Mucosa of rectum (tissue), 2 donors: ENCODE measurements around the gene VILL.

Source experiments
- H3K27ac ChIP-seq, 2 donors: one replicate each; pipeline ENCODE4 v1.7.0; 2013; ENCODE audit warnings: inconsistent platforms in 2 of 2, low read depth in 2 of 2, low read length in 2 of 2
- H3K27me3 ChIP-seq, 2 donors: one replicate each; pipeline ENCODE4 v1.7.0; 2013; ENCODE audit warnings: low read length in 2 of 2; ENCODE audit not compliant: control insufficient read depth in 2 of 2, insufficient read depth in 2 of 2
- H3K36me3 ChIP-seq, 2 donors: one replicate each; pipeline ENCODE4 v1.7.0; 2013; ENCODE audit warnings: low read length in 2 of 2; ENCODE audit not compliant: control insufficient read depth in 2 of 2, insufficient read depth in 2 of 2
- H3K4me1 ChIP-seq, 2 donors: one replicate each; pipeline ENCODE4 v1.7.0; 2013; ENCODE audit warnings: low read length in 2 of 2, mild to moderate bottlenecking in 1 of 2; ENCODE audit not compliant: control insufficient read depth in 2 of 2, insufficient read depth in 2 of 2
- H3K4me3 ChIP-seq, 2 donors: one replicate each; pipeline ENCODE4 v1.7.0; 2013; ENCODE audit warnings: low read length in 2 of 2
- H3K9ac ChIP-seq, 2 donors: one replicate each; pipeline ENCODE4 v1.7.0; 2013; ENCODE audit warnings: low read length in 2 of 2, low read depth in 1 of 2, mild to moderate bottlenecking in 1 of 2
- H3K9me3 ChIP-seq, 2 donors: one replicate each; pipeline ENCODE4 v1.7.0; 2013; ENCODE audit warnings: low read length in 2 of 2; ENCODE audit not compliant: control insufficient read depth in 2 of 2
- donor health status: healthy.
- donor health status: Normal muscosa, but diverticular disease.

Gene VILL

DNA sequence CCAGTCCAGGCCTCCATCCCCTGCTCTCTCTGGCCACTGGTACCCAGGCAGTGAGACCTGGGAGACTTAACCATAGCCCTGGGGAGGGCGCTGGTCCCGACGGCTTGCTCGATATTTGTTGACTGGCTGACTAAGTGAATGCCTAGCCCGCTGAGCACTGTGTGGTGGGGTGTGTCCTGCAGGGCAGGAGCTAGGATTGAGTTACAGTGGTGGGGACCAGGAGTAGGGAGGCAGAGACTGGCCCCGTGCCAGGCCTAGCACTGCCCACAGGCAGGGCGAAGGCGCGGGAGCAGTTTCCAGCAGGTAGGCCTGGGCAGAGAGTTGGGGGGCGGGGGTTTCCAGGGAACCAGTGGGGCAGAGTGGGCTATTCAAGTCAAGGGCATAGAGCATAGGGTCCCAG is at the start of gene VILL:
Gene VILL, plus strand, starts transcription at position 260 of the 400 bp plus-strand sequence. CDS start 2,887 bp downstream, outside the sequence.
- Histone ChIP-seq H3K9ac (peak within 1 kb of the TSS; percentile 92 to 94), H3K4me3 (peak within 1 kb of the TSS; percentile 74), H3K4me1 (peaks cover 54 to 77% of the 10 kb centered on the region in 2 donors), H3K27ac (peak within 1 kb of the TSS; percentile 98), H3K9me3 (no peaks in the 10 kb centered on the region), H3K27me3 (no peaks in the 10 kb centered on the region), H3K36me3 (peaks cover 4 to 5% of the 10 kb centered on the region in 2 donors)

DNA sequence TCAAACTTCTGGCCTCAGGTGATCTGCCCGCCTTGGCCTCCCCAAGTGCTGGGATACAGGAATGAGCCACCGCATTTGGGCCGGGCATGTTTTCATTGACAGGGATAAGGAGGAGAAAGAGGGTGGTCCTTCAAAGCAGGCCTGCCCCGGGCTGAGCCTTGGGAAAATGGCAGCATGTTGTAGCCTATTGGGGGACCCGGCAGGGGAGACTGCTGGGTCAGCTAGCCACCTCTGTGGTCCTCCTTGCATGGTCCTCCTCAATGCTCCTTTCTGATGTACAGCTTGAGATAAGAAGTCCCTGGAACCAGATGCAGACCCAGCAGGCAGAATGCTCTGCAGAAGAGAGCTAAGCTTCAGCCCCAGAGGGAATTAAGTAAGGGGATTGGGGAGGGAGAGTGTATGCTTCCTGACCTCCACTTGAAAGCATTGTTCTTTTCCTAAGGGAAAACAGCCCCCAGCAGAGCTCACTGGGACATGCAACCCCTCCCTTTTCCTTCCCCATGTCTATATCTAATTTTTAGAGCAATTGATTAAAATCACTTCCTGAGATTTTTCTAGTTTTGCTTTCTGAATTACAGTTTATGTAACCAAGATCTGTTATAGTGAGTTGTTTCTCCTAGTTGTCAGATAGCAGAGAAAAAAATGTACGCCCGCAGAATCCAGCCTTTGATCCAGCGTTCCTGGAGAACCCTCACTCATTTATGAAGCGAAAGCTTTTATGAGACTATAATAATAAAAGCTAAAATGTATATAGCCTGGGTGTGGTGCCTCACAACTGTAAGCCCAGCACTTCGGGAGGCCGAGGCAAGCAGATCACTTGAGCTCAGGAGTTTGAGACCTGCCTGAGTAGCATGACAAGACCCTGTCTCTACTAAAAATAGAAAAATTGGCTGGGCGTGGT is 48.7 kb upstream of the VILL start:
- Histone ChIP-seq H3K27ac (peak overlapping the region; percentile 67 to 75), H3K9ac (peak overlapping the region in 1 of 2 donors; percentile 7), H3K9me3 (no peaks in the 10 kb centered on the region), H3K27me3 (no peaks in the 10 kb centered on the region), H3K36me3 (no peaks in the 10 kb centered on the region), H3K4me3 (peak overlapping the region; percentile 12 to 29), H3K4me1 (peaks cover 45 to 54% of the 10 kb centered on the region in 2 donors)

DNA sequence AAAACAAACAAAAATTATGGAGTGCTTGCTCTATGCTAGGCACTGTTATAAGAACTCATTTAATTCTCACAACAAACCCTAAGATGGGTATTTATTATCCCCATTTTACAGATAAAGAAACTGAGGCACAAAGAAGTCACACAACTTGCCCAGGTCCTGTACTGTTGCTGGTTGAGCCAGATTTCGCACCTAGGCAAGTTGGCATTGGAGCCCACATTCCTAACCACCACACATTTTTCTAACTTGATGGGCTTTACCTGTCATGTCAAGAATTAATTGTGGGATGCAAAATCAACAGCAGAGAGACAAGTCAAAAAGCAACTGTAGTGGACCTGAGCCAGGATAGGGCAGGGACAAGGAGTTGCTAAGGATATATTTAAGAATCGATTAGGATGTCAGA is 47.9 kb upstream of the VILL start:
- no peaks in the 10 kb centered on the region for H3K36me3 ChIP-seq
- no peaks in the 10 kb centered on the region for H3K27me3 ChIP-seq
- no peak overlapping the region for H3K4me3 ChIP-seq
- peaks cover 43 to 51% of the 10 kb centered on the region in 2 donors for H3K4me1 ChIP-seq
- peak overlapping the region; percentile 67 to 75 for H3K27ac ChIP-seq
- H3K9me3 ChIP-seq, result no peaks in the 10 kb centered on the region
- H3K9ac ChIP-seq, result no peak overlapping the region

DNA sequence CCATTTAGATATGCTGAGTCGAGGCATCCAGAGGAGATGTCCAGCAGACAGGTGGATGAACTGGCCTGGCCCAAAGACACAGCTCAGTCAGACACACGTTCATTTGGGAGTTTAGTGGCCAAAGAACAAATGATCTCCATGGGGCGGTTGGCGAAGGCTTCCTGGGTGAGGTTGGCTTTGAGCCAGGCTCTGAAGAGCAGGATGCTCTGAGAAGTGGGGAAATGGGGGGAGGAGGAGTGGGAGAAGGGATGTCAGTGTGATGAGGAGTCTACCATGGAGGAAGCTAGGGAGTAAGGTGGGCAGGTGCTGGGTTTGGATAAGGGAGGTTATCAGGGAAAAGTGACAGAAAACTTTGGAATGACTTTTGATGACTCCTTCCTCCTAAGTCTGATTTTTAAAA is 47.5 kb upstream of the VILL start:
- Histone ChIP-seq H3K27me3 (no peaks in the 10 kb centered on the region), H3K9ac (no peak overlapping the region), H3K36me3 (no peaks in the 10 kb centered on the region), H3K27ac (peak overlapping the region; percentile 30 to 52), H3K4me3 (no peak overlapping the region), H3K9me3 (no peaks in the 10 kb centered on the region), H3K4me1 (peaks cover 43 to 51% of the 10 kb centered on the region in 2 donors)

DNA sequence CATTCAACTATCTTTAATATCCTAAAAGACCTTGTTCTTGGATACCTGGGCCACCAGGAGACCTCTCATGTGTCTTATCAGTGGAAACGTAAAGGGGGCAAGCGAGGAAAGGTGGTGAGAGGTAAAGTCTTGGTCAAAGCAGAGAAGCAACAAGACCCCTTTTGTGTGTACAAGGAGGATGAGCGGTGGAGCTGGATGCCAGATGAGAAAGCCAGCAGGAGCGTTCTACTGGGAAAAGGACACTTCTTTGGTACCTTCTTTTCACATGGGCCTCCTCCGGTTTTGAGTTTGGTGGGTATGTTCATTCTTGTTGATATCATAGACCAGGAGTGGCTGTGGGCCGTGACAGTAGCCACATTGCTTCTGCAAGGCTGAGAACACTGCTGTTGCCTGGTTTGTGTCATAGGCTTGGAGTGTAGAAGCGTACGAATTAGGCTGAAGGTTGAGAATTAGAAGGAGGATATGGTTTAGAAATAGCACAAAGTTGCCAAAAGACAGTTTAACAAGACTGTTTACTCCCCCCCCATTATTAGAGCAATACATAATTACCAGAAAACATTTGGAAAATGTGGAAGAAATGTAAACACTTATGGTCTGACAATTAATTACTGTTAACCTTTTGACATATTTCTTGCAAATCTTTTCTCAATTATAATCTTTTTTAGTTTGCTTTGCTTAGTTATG is 46.8 kb upstream of the VILL start:
- no peaks in the 10 kb centered on the region for H3K36me3 ChIP-seq
- no peaks in the 10 kb centered on the region for H3K27me3 ChIP-seq
- H3K27ac ChIP-seq, result peak overlapping the region in 1 of 2 donors; percentile 52
- H3K9ac ChIP-seq, result no peak overlapping the region
- no peaks in the 10 kb centered on the region for H3K9me3 ChIP-seq
- no peak overlapping the region for H3K4me3 ChIP-seq
- peaks cover 43 to 51% of the 10 kb centered on the region in 2 donors for H3K4me1 ChIP-seq

DNA sequence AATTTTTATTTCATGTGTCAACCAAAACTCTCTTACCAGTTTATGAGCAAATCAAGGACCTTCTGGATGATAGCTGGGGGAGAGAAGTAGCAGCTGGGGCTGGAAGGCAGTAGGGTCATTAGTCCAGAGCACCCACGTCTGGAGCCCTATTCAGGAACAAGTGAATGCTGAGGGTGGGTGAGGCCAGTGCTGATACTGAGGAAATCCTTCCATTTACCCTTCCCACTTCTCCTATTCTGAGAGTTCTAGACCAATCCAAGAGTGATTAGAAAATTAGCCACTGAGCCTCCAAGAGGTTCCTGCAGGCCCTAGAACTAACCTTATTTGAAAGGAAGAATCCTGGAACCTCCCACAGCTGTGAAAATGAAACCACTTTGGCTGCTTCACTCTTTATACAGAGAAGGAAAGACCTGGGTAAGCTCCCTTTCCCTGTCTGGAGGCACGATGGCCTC is 46.2 kb upstream of the VILL start:
- H3K9me3 ChIP-seq, result no peaks in the 10 kb centered on the region
- H3K4me1 ChIP-seq, result peaks cover 43 to 51% of the 10 kb centered on the region in 2 donors
- H3K27me3 ChIP-seq, result no peaks in the 10 kb centered on the region
- peak overlapping the region; percentile 63 to 69 for H3K27ac ChIP-seq
- no peak overlapping the region for H3K9ac ChIP-seq
- peak overlapping the region in 1 of 2 donors; percentile 38 for H3K4me3 ChIP-seq
- no peaks in the 10 kb centered on the region for H3K36me3 ChIP-seq

DNA sequence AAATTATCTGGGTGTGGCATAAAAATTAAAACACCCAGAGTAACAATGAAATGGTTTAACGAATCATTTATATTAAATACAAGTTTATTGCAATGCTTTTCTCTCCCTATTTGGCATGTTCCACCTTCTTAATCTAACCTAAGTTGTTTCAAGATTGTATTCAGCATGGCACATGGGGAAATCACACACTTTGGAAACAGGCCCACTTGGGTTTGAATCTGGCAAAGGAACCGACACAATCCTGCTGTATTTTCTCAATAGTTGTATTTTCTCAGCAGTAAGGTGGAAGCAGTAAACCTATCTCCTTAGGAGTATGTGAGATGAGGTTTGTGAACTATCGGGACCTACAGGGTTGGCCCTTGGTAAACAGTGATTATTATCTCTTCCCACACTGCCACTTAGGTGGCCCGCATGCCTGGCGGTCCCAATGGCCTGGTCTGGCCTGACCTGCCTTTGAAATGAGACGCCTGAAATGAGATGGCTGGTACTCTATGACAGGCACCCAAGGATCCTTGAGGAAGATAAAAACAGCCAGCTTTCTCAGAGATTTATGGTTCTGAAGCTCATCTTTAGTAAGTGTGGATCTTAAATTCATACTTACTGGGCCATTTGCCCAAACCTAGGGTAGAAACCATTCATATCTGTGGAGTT is 45.3 kb upstream of the VILL start:
- H3K27me3 ChIP-seq, result no peaks in the 10 kb centered on the region
- peak overlapping the region in 1 of 2 donors; percentile 5 for H3K9ac ChIP-seq
- peak overlapping the region; percentile 17 to 46 for H3K27ac ChIP-seq
- no peak overlapping the region for H3K4me3 ChIP-seq
- peaks cover 43 to 51% of the 10 kb centered on the region in 2 donors for H3K4me1 ChIP-seq
- H3K36me3 ChIP-seq, result peaks cover 0 to 6% of the 10 kb centered on the region in 2 donors
- no peaks in the 10 kb centered on the region for H3K9me3 ChIP-seq

DNA sequence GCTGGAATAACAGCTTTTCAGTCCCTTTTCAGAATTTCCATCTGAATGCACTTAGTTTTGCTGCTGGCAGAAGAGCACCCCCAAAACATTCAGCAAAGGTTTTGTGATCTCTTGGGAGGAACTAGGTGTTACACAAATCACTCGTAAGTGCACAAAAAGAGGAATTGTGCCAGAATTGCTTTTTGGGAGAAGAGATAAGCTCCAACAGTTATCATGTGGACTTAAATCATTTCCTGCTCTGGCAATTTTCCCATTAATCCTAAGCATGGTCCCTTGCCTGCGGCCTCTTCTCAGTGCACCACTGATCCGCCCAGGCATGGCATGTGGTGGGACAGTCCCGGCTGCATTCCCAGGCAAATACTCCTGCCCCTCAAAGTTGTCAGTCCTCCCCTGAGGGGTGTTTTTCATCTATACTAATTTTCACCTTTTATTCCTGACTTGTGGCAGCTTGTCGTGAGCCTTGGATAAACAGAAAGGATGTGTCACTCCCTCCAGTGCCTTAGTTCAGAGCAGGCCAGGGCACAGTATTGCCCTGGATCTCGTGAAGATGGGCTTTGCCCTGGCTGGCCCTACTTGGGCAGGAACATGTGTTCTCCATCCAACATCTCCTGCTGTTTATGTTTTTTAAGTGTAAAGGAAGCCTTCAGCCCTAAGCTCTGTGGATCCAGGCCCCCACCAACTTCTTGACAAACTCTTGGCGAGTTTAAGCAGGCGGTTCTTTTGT is 44.6 kb upstream of the VILL start:
- no peaks in the 10 kb centered on the region for H3K9me3 ChIP-seq
- no peak overlapping the region for H3K9ac ChIP-seq
- no peaks in the 10 kb centered on the region for H3K27me3 ChIP-seq
- peaks cover 0 to 6% of the 10 kb centered on the region in 2 donors for H3K36me3 ChIP-seq
- H3K4me3 ChIP-seq, result no peak overlapping the region
- H3K4me1 ChIP-seq, result peaks cover 43 to 48% of the 10 kb centered on the region in 2 donors
- peak overlapping the region in 1 of 2 donors; percentile 28 for H3K27ac ChIP-seq

DNA sequence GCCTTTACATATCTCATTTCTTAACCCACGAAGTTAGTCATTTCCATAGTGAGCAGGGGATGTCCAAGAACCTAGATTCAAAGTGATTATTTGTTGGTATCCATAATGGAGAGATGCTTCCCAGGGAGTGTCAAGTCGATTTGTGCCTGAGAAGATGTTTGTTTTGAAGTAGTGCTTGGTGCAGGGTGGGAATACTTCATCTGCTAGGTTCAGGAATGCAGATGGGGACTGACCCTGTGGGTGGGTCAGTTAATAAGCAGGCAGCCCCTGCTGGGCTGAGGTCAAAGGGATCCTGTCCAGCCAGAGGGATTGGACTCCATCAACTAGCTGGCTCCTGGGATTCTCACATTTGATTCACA is 44.1 kb upstream of the VILL start:
- no peak overlapping the region for H3K9ac ChIP-seq
- peaks cover 42 to 43% of the 10 kb centered on the region in 2 donors for H3K4me1 ChIP-seq
- H3K27ac ChIP-seq, result peak overlapping the region in 1 of 2 donors; percentile 28

More for the DNA sequence above, 44.1 kb upstream of the VILL start:
- no peaks in the 10 kb centered on the region for H3K9me3 ChIP-seq
- no peaks in the 10 kb centered on the region for H3K27me3 ChIP-seq
- H3K4me3 ChIP-seq, result no peak overlapping the region
- peaks cover 0 to 6% of the 10 kb centered on the region in 2 donors for H3K36me3 ChIP-seq
